ENCODE data around the gene ASB3.

ASB3 gene

GRCh38 chr2:53641290-53641689 lies 145.5 kb downstream of the ASB3 start:
- DNase-seq, result no peak

GRCh38 chr2:53640466-53640865 lies 146.3 kb downstream of the ASB3 start:
- DNase-seq, result no peak

GRCh38 chr2:53636596-53636995 lies 150.2 kb downstream of the ASB3 start:
- DNase-seq, result no peak

GRCh38 chr2:53636109-53636508 lies 150.6 kb downstream of the ASB3 start:
- DNase-seq, result no peak

- no peak for DNase-seq
Observed at GRCh38 chr2:53635694-53636093, 151.1 kb downstream of the ASB3 start.

GRCh38 chr2:53633441-53633840 lies 153.3 kb downstream of the ASB3 start:
- DNase-seq, result no peak

- DNase-seq, result no peak
Observed at GRCh38 chr2:53632714-53633113, 154.0 kb downstream of the ASB3 start.

- no peak for DNase-seq
Observed at GRCh38 chr2:53632126-53632460, 154.7 kb downstream of the ASB3 start.

- DNase-seq, result no peak
Observed at GRCh38 chr2:53631313-53632125, 155.2 kb downstream of the ASB3 start.

GRCh38 chr2:53630026-53630606 lies 156.6 kb downstream of the ASB3 start:
- DNase-seq, result no peak

- no peak for DNase-seq
Observed at GRCh38 chr2:53629501-53629900, 157.3 kb downstream of the ASB3 start.

GRCh38 chr2:53629001-53629400 lies 157.8 kb downstream of the ASB3 start:
- no peak for DNase-seq

GRCh38 chr2:53622141-53622540 lies 164.6 kb downstream of the ASB3 start:
- DNase-seq, result no peak

- no peak for DNase-seq
Observed at GRCh38 chr2:53620981-53621380, 165.8 kb downstream of the ASB3 start.

All from activated CD8-positive, alpha-beta memory T cell treated with anti-CD3 and anti-CD28 coated beads, Interleukin-2, amount 50 U/mL, for 48 hours (primary cell).